Panc1 (cell line): ENCODE data around the gene CARMIL1. TPM values are rescaled to one million over a fixed set of nuclear protein-coding genes. Genes with fewer than 3 reads are reported as not detected.

ENCODE experiments used
- ATAC-seq: fragments of 200-7000 bp; cut with Tn5 transposase; 2 replicates; pipeline ENCODE4 v1.9.1; 2020; ENCODE audit warnings: mild to moderate bottlenecking, moderate library complexity
- BruUV-seq: library from RNA; stranded (reverse); fragments of 400-500 nt; replicated peaks from 2 replicates; lab custom pipeline; 2021; lab: Mats Ljungman, UMichigan
- CTCF ChIA-PET: fragments of 300-600 bp; sonication (Branson Sonifier 250); formaldehyde crosslinking; loops from one replicate; lab custom pipeline; 2022; ENCODE audit warnings: antibody characterized with exemption; lab: Charles Lee
- POLR2A ChIA-PET: fragments of 300-600 bp; sonication (Branson Sonifier 250); formaldehyde crosslinking; loops from one replicate; lab custom pipeline; 2022; ENCODE audit warnings: antibody characterized with exemption; lab: Charles Lee
- DNase-seq: peaks from one replicate; pipeline ENCODE4 v3.0.0-alpha.2; 2010; ENCODE audit warnings: low read depth, low spot score
- H3K27ac ChIP-seq: 2 replicates; pipeline ENCODE4 v1.5.1; 2011; ENCODE audit warnings: mild to moderate bottlenecking, low read length, inconsistent platforms
- H3K27me3 ChIP-seq: fragments of 200-500 bp; sonication (Bioruptor generic); 2 replicates; pipeline ENCODE4 v1.6.0; 2014; ENCODE audit warnings: low read length, inconsistent platforms; ENCODE audit not compliant: control insufficient read depth, insufficient read depth
- H3K36me3 ChIP-seq: fragments of 200-500 bp; sonication (Bioruptor generic); 2 replicates; pipeline ENCODE4 v1.5.1; 2014; ENCODE audit warnings: inconsistent platforms, mild to moderate bottlenecking, low read length, moderate library complexity; ENCODE audit not compliant: control insufficient read depth, insufficient read depth
- H3K4me1 ChIP-seq: 2 replicates; pipeline ENCODE4 v1.5.1; 2011; ENCODE audit warnings: inconsistent platforms, mild to moderate bottlenecking, low read length, moderate library complexity; ENCODE audit not compliant: control insufficient read depth, insufficient read depth
- H3K4me3 ChIP-seq, 2 experiments: 2 replicates each; pipeline ENCODE4 v1.5.1; 2011 to 2012; ENCODE audit warnings: low read depth in 2 of 2, low read length in 2 of 2, mild to moderate bottlenecking in 2 of 2, inconsistent platforms in 1 of 2, moderate library complexity in 1 of 2
- H3K9me3 ChIP-seq: fragments of 200-500 bp; sonication (Bioruptor generic); 2 replicates; pipeline ENCODE4 v1.5.1; 2014; ENCODE audit warnings: low read depth, mild to moderate bottlenecking, inconsistent platforms, low read length, moderate library complexity; ENCODE audit not compliant: control insufficient read depth, insufficient read depth
- CTCF ChIP-seq: fragments of 450-650 bp; IDR thresholded peaks from 2 replicates; pipeline ENCODE4 v1.5.1; 2017; ENCODE audit warnings: mild to moderate bottlenecking
- POLR2AphosphoS5 ChIP-seq: IDR thresholded peaks from 2 replicates; pipeline ENCODE4 v1.6.1; 2012; ENCODE audit warnings: mild to moderate bottlenecking, low read depth, low read length, moderate library complexity
- REST ChIP-seq, 2 experiments: IDR thresholded peaks; 2 replicates each; pipeline ENCODE4 v1.6.1; 2011 to 2012; ENCODE audit warnings: low read depth in 2 of 2, control low read depth in 1 of 2, low read length in 1 of 2, mild to moderate bottlenecking in 1 of 2, moderate library complexity in 1 of 2; ENCODE audit not compliant: insufficient read depth in 1 of 2
- SIN3A ChIP-seq: IDR thresholded peaks from 2 replicates; pipeline ENCODE4 v1.6.1; 2012; ENCODE audit warnings: low read depth, mild to moderate bottlenecking, low read length, moderate library complexity, borderline replicate concordance; ENCODE audit not compliant: insufficient read depth
- TCF7L2 ChIP-seq: IDR thresholded peaks from 2 replicates; pipeline ENCODE4 v1.6.1; 2011; ENCODE audit warnings: mild to moderate bottlenecking, low read depth, low read length, inconsistent platforms
- in situ Hi-C: cut with HindIII; loops from 2 replicates; pipeline ENCODE4 v1.10.0; 2016; ENCODE audit warnings: low sequenced_read_pairs, low pct_unique_long_range_greater_than_20kb
- intact Hi-C: fragments of 100-400 bp; cut with micrococcal nuclease; formaldehyde crosslinking; loops from one replicate; pipeline ENCODE4 v1.10.0; 2022; ENCODE audit not compliant: unreplicated experiment
- total RNA-seq: library from RNA; stranded (reverse); gene quantifications from one replicate; pipeline ENCODE4 v1.2.1, GENCODE V29; 2021; ENCODE audit not compliant: unreplicated experiment

The CARMIL1 gene
- total RNA-seq, 1 experiment from 2014 or later: 4.0 TPM

- Histone ChIP-seq H3K27me3 (no peaks in the 10 kb centered on the region), H3K9me3 (no peaks in the 10 kb centered on the region), H3K27ac (no peak overlapping the region), H3K4me1 (no peaks in the 10 kb centered on the region), H3K4me3 (no peak overlapping the region), H3K36me3 (no peaks in the 10 kb centered on the region)
- BruUV-seq: no TSS peak
- POLR2A ChIA-PET: no interaction called here
- ATAC-seq (no peak), DNase-seq (no peak)
- CTCF ChIA-PET: no interaction called here
- TF ChIP-seq REST (IDR thresholded peaks at IDR 0.05; ENCODE audit: insufficient read depth in 1 of 2, low read depth in 2 of 2, low read length in 1 of 2) (no peak), POLR2AphosphoS5 (no peak), SIN3A (no peak), TCF7L2 (no peak), CTCF (no peak)
- intact Hi-C loops (no loop called here), in situ Hi-C loops (no loop called here)
Measured at GRCh38 chr6:25302677-25303128, 23.5 kb downstream of the CARMIL1 start.

- Histone ChIP-seq H3K9me3 (no peaks in the 10 kb centered on the region), H3K4me3 (no peak overlapping the region), H3K36me3 (no peaks in the 10 kb centered on the region), H3K4me1 (no peaks in the 10 kb centered on the region), H3K27ac (no peak overlapping the region), H3K27me3 (no peaks in the 10 kb centered on the region)
- intact Hi-C loops (no loop called here), in situ Hi-C loops (no loop called here)
- BruUV-seq: no TSS peak
- DNase-seq: no peak
- CTCF ChIA-PET: no interaction called here
- TF ChIP-seq SIN3A (no peak), POLR2AphosphoS5 (no peak), TCF7L2 (no peak), REST (IDR thresholded peaks at IDR 0.05; ENCODE audit: insufficient read depth in 1 of 2, low read depth in 2 of 2, low read length in 1 of 2) (no peak)
- no peak for ATAC-seq
- POLR2A ChIA-PET: no interaction called here
Measured at GRCh38 chr6:25303254-25303653, 24.1 kb downstream of the CARMIL1 start.
